HCT116 (cell line): ENCODE results near the gene ERMAP. TPM values are rescaled to one million over a fixed set of nuclear protein-coding genes. Genes with fewer than 3 reads are reported as not detected.

Source experiments
- ATAC-seq: fragments of 200-7000 bp; cut with Tn5 transposase; 2 replicates; pipeline ENCODE4 v1.9.1; 2020; ENCODE audit warnings: mild to moderate bottlenecking, moderate library complexity
- BruUV-seq: library from RNA; stranded (reverse); fragments of 400-500 nt; replicated peaks from 2 replicates; lab custom pipeline; 2021; lab: Mats Ljungman, UMichigan
- CTCF ChIA-PET: fragments of 300-600 bp; sonication (Branson Sonifier 250); formaldehyde crosslinking; loops from one replicate; lab custom pipeline; 2021; ENCODE audit warnings: antibody characterized with exemption; lab: Charles Lee
- POLR2A ChIA-PET: fragments of 300-600, 350-600 bp; sonication (Branson Sonifier 250); formaldehyde crosslinking; loops from one replicate; lab custom pipeline; 2021; ENCODE audit warnings: antibody characterized with exemption; lab: Charles Lee
- RAD21 ChIA-PET, 2 experiments: fragments of 300-600 bp; sonication (Branson Sonifier 250); formaldehyde crosslinking; loops; one replicate each; lab custom pipeline; 2023; ENCODE audit warnings: low total read pairs in 2 of 2; ENCODE audit not compliant: uncharacterized antibody in 2 of 2, unreplicated experiment in 2 of 2, low non-redundant PET in 1 of 2; lab: Charles Lee
- DNase-seq: peaks from one replicate; pipeline ENCODE4 v3.0.0-alpha.2; 2010; ENCODE audit warnings: low read depth, low spot score
- H2AFZ ChIP-seq: fragments of 200-600 bp; shearing (Covaris generic), sonication (generic); 2 replicates; pipeline ENCODE4 v1.6.1; 2017; ENCODE audit warnings: low read depth, mixed run types, mixed read lengths, antibody characterized with exemption, low read length; ENCODE audit not compliant: poor library complexity, severe bottlenecking
- H3K27ac ChIP-seq: 2 replicates; pipeline ENCODE4 v1.5.1; 2012; ENCODE audit warnings: low read depth, low read length
- H3K27me3 ChIP-seq: fragments of 200-600 bp; sonication (generic); 2 replicates; pipeline ENCODE4 v1.6.1; 2016; ENCODE audit warnings: mixed run types, low read length, mixed read lengths; ENCODE audit not compliant: insufficient read depth
- H3K36me3 ChIP-seq, 2 experiments: fragments of 200-500 bp in 1 of 2; fragments of 200-600 bp in 1 of 2; sonication (Bioruptor generic) in 1 of 2; sonication (generic) in 1 of 2; 2 replicates each; pipeline versions ENCODE4 v1.5.1 to v1.6.1; 2014 to 2016; ENCODE audit warnings: low read length in 2 of 2, inconsistent platforms in 1 of 2, mixed read lengths in 1 of 2, mixed run types in 1 of 2; ENCODE audit not compliant: insufficient read depth in 2 of 2, control insufficient read depth in 1 of 2
- H3K4me1 ChIP-seq, 2 experiments: fragments of 200-600 bp in 1 of 2; sonication (generic) in 1 of 2; 2 replicates each; pipeline versions ENCODE4 v1.5.1 to v1.6.1; 2012 to 2017; ENCODE audit warnings: low read length in 2 of 2, inconsistent platforms in 1 of 2, mild to moderate bottlenecking in 1 of 2, mixed read lengths in 1 of 2, mixed run types in 1 of 2, moderate library complexity in 1 of 2; ENCODE audit not compliant: insufficient read depth in 2 of 2, control insufficient read depth in 1 of 2
- H3K4me2 ChIP-seq: fragments of 200-600 bp; sonication (generic); 2 replicates; pipeline ENCODE4 v1.6.1; 2017; ENCODE audit warnings: mixed run types, low read length, mixed read lengths
- H3K4me3 ChIP-seq, 2 experiments: fragments of 200-600 bp in 1 of 2; sonication (generic) in 1 of 2; replicated peaks in 1 of 2; 2 replicates each; pipeline ENCODE4 v1.5.1; 2011 to 2016; ENCODE audit warnings: low read length in 2 of 2, control low read depth in 1 of 2, low read depth in 1 of 2, mild to moderate bottlenecking in 1 of 2, mixed read lengths in 1 of 2, mixed run types in 1 of 2
- H3K79me2 ChIP-seq: fragments of 200-600 bp; sonication (generic); 2 replicates; pipeline ENCODE4 v1.6.1; 2017; ENCODE audit warnings: mild to moderate bottlenecking, mixed run types, low read length, moderate library complexity, mixed read lengths; ENCODE audit not compliant: insufficient read depth
- H3K9ac ChIP-seq: fragments of 200-600 bp; sonication (generic); 2 replicates; pipeline ENCODE4 v1.6.1; 2016; ENCODE audit warnings: low read length, mixed read lengths
- H3K9me2 ChIP-seq: fragments of 200-600 bp; sonication (generic), shearing (Covaris generic); 2 replicates; pipeline ENCODE4 v1.6.1; 2017; ENCODE audit warnings: mixed run types, mild to moderate bottlenecking, moderate library complexity; ENCODE audit not compliant: insufficient read depth
- H3K9me3 ChIP-seq, 2 experiments: fragments of 200-500 bp in 1 of 2; fragments of 200-600 bp in 1 of 2; sonication (Bioruptor generic) in 1 of 2; sonication (generic) in 1 of 2; 2 replicates each; pipeline ENCODE4 v1.6.1; 2014 to 2017; ENCODE audit warnings: low read length in 2 of 2, mixed read lengths in 2 of 2, inconsistent platforms in 1 of 2, low read depth in 1 of 2, mild to moderate bottlenecking in 1 of 2, mixed run types in 1 of 2, moderate library complexity in 1 of 2; ENCODE audit not compliant: control insufficient read depth in 1 of 2, insufficient read depth in 1 of 2
- H4K20me1 ChIP-seq: fragments of 200-600 bp; sonication (generic), shearing (Covaris generic); 2 replicates; pipeline ENCODE4 v1.6.1; 2017; ENCODE audit warnings: mixed run types, mild to moderate bottlenecking, moderate library complexity; ENCODE audit not compliant: insufficient read depth
- EGR1 ChIP-seq: IDR thresholded peaks from 2 replicates; pipeline ENCODE4 v1.6.1; 2012; ENCODE audit warnings: low read depth
- ELF1 ChIP-seq: IDR thresholded peaks from 2 replicates; pipeline ENCODE4 v1.6.1; 2012; ENCODE audit warnings: low read depth, borderline replicate concordance
- SP1 ChIP-seq: IDR thresholded peaks from 2 replicates; pipeline ENCODE4 v1.6.1; 2012; ENCODE audit warnings: low read depth
- intact Hi-C: fragments of 100-400 bp; cut with micrococcal nuclease; formaldehyde crosslinking; loops from 2 replicates; pipeline ENCODE4 v1.10.0; 2022
- total RNA-seq: library from RNA; stranded (reverse); gene quantifications from one replicate; pipeline ENCODE4 v1.2.1, GENCODE V29; 2021; ENCODE audit not compliant: unreplicated experiment
- TF ChIP-seq, protein P1 (sequence below): IDR thresholded peaks from 2 replicates; pipeline ENCODE4 v1.6.1; 2012
- TF ChIP-seq, protein P2 (sequence below): IDR thresholded peaks from 2 replicates; pipeline ENCODE4 v1.6.1; 2011; ENCODE audit warnings: mild to moderate bottlenecking, low read length, moderate library complexity; ENCODE audit not compliant: insufficient replicate concordance; ENCODE audit errors: extremely low read depth
- TF ChIP-seq, protein P3 (sequence below), 3 experiments: fragments of 200-600 bp in 1 of 3; sonication (generic) in 1 of 3; IDR thresholded peaks in 2 of 3; conservative IDR thresholded peaks in 1 of 3; 2 replicates each; pipeline ENCODE4 v1.5.1; 2012 to 2017; ENCODE audit warnings: low read depth in 2 of 3, low read length in 2 of 3, antibody characterized with exemption in 1 of 3, borderline replicate concordance in 1 of 3, control low read depth in 1 of 3, mild to moderate bottlenecking in 1 of 3, mixed read lengths in 1 of 3, mixed run types in 1 of 3, moderate library complexity in 1 of 3; ENCODE audit not compliant: insufficient read depth in 1 of 3

Gene ERMAP
- total RNA-seq, 1 experiment from 2014 or later: 5.4 TPM

DNA sequence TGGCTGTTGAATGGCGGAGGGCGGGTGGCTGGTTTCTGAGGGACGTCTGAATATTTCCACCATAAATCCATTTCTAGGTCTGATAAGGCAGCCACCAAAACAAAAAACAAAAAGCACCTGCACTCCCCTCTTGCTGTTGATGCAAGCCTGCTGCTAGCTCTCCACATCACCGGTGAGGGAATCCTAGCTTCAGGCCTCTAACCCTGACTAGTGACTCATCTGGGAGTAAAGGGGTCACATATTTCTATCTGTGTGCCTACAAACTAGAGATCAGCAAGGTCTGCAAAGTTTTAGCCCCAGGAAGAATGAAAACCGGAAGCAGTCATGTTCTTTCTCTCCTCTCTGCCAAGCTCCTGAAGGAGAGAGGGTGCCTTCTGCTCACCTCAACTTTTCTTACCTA lies 10.3 kb upstream of the ERMAP start:
- Histone ChIP-seq H3K9me2 (no peaks in the 10 kb centered on the region), H3K9me3 (no peaks in the 10 kb centered on the region), H3K27me3 (no peaks in the 10 kb centered on the region), H3K4me1 (no peaks in the 10 kb centered on the region), H3K9ac (no peak overlapping the region), H3K4me3 (no peak overlapping the region), H4K20me1 (no peaks in the 10 kb centered on the region), H3K4me2 (no peak overlapping the region), H2AFZ (no peak overlapping the region), H3K27ac (no peak overlapping the region), H3K79me2 (no peaks in the 10 kb centered on the region), H3K36me3 (no peaks in the 10 kb centered on the region)
- TF ChIP-seq, protein P1, sequence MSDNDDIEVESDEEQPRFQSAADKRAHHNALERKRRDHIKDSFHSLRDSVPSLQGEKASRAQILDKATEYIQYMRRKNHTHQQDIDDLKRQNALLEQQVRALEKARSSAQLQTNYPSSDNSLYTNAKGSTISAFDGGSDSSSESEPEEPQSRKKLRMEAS: no peak
- TF ChIP-seq ELF1: no peak
- TF ChIP-seq EGR1: no peak
- no peak for TF ChIP-seq SP1
- TF ChIP-seq, protein P2, sequence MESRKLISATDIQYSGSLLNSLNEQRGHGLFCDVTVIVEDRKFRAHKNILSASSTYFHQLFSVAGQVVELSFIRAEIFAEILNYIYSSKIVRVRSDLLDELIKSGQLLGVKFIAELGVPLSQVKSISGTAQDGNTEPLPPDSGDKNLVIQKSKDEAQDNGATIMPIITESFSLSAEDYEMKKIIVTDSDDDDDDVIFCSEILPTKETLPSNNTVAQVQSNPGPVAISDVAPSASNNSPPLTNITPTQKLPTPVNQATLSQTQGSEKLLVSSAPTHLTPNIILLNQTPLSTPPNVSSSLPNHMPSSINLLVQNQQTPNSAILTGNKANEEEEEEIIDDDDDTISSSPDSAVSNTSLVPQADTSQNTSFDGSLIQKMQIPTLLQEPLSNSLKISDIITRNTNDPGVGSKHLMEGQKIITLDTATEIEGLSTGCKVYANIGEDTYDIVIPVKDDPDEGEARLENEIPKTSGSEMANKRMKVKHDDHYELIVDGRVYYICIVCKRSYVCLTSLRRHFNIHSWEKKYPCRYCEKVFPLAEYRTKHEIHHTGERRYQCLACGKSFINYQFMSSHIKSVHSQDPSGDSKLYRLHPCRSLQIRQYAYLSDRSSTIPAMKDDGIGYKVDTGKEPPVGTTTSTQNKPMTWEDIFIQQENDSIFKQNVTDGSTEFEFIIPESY: no peak
- TF ChIP-seq, protein P3, sequence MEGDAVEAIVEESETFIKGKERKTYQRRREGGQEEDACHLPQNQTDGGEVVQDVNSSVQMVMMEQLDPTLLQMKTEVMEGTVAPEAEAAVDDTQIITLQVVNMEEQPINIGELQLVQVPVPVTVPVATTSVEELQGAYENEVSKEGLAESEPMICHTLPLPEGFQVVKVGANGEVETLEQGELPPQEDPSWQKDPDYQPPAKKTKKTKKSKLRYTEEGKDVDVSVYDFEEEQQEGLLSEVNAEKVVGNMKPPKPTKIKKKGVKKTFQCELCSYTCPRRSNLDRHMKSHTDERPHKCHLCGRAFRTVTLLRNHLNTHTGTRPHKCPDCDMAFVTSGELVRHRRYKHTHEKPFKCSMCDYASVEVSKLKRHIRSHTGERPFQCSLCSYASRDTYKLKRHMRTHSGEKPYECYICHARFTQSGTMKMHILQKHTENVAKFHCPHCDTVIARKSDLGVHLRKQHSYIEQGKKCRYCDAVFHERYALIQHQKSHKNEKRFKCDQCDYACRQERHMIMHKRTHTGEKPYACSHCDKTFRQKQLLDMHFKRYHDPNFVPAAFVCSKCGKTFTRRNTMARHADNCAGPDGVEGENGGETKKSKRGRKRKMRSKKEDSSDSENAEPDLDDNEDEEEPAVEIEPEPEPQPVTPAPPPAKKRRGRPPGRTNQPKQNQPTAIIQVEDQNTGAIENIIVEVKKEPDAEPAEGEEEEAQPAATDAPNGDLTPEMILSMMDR (IDR thresholded peaks at IDR 0.05 in 2 of 3, conservative IDR thresholded peaks at IDR 0.05 in 1 of 3; ENCODE audit: borderline replicate concordance in 1 of 3, insufficient read depth in 1 of 3, low read depth in 2 of 3, low read length in 2 of 3): no peak
- ChIA-PET RAD21 (no interaction called here), CTCF (no interaction called here), POLR2A (interaction anchor here (2.5 kb wide), 1 partner anchor 10 kb away, joined by 14 read pairs; the partner anchor contains the start of genes ERMAP and SVBP)
- ATAC-seq (no peak), DNase-seq (no peak)
- BruUV-seq: no TSS peak
- intact Hi-C loops: no loop called here
